Liver (tissue), 9 donors: ENCODE results near the gene FOLR1. TPM values are rescaled to one million over a fixed set of nuclear protein-coding genes. Genes with fewer than 3 reads are reported as not detected.

ENCODE experiments used
- DNase-seq: peaks from one replicate; pipeline ENCODE4 v3.0.0-alpha.2; 2017; ENCODE audit warnings: low spot score
- H3K27ac ChIP-seq, 2 donors: one replicate each; pipeline ENCODE4 v1.7.0; 2013; ENCODE audit warnings: inconsistent platforms in 2 of 2, low read length in 2 of 2, control low read depth in 1 of 2, low read depth in 1 of 2, mild to moderate bottlenecking in 1 of 2
- H3K27me3 ChIP-seq, 4 donors: one replicate each; pipeline versions ENCODE4 v1.6.1 to v1.7.0; 2013; ENCODE audit warnings: low read length in 3 of 4, inconsistent platforms in 1 of 4, mild to moderate bottlenecking in 1 of 4, moderate library complexity in 1 of 4; ENCODE audit not compliant: control insufficient read depth in 4 of 4, insufficient read depth in 4 of 4
- H3K36me3 ChIP-seq, 4 donors: one replicate each; pipeline versions ENCODE4 v1.6.1 to v1.7.0; 2013; ENCODE audit warnings: low read length in 3 of 4, mild to moderate bottlenecking in 3 of 4, low read depth in 1 of 4, moderate library complexity in 1 of 4; ENCODE audit not compliant: control insufficient read depth in 4 of 4, insufficient read depth in 3 of 4
- H3K4me1 ChIP-seq, 4 donors: one replicate each; pipeline versions ENCODE4 v1.6.1 to v1.7.0; 2013; ENCODE audit warnings: low read length in 3 of 4, mild to moderate bottlenecking in 3 of 4, moderate library complexity in 1 of 4; ENCODE audit not compliant: control insufficient read depth in 4 of 4, insufficient read depth in 4 of 4
- H3K4me3 ChIP-seq, 3 donors: one replicate each; pipeline versions ENCODE4 v1.6.1 to v1.7.0; 2013; ENCODE audit warnings: low read length in 3 of 3, control low read depth in 1 of 3, low read depth in 1 of 3, mild to moderate bottlenecking in 1 of 3
- H3K9ac ChIP-seq, 2 donors: one replicate each; pipeline ENCODE4 v1.7.0; 2013; ENCODE audit warnings: low read length in 2 of 2, mild to moderate bottlenecking in 2 of 2, moderate library complexity in 2 of 2, control low read depth in 1 of 2, low read depth in 1 of 2
- H3K9me3 ChIP-seq, 4 donors: one replicate each; pipeline versions ENCODE4 v1.6.1 to v1.7.0; 2013; ENCODE audit warnings: low read length in 3 of 4; ENCODE audit not compliant: control insufficient read depth in 4 of 4
- FOXA1 ChIP-seq: IDR thresholded peaks from 2 replicates; pipeline ENCODE4 v1.6.1; 2016; ENCODE audit warnings: antibody characterized with exemption
- FOXA2 ChIP-seq: IDR thresholded peaks from 2 replicates; pipeline ENCODE4 v1.6.1; 2016; ENCODE audit warnings: antibody characterized with exemption
- GABPA ChIP-seq, 2 donors: IDR thresholded peaks in 1 of 2; conservative IDR thresholded peaks in 1 of 2; 2 replicates each; pipeline ENCODE4 v1.6.1; 2016; ENCODE audit warnings: antibody characterized with exemption in 2 of 2, mild to moderate bottlenecking in 1 of 2, moderate library complexity in 1 of 2
- JUND ChIP-seq, 2 donors: IDR thresholded peaks; 2 replicates each; pipeline ENCODE4 v1.6.1; 2016; ENCODE audit warnings: antibody characterized with exemption in 2 of 2
- NR2F2 ChIP-seq: IDR thresholded peaks from 2 replicates; pipeline ENCODE4 v1.6.1; 2016; ENCODE audit warnings: antibody characterized with exemption
- RAD21 ChIP-seq, 2 donors: IDR thresholded peaks; 2 replicates each; pipeline ENCODE4 v1.6.1; 2016; ENCODE audit warnings: antibody characterized with exemption in 2 of 2, mild to moderate bottlenecking in 2 of 2
- SP1 ChIP-seq: IDR thresholded peaks from 2 replicates; pipeline ENCODE4 v1.6.1; 2018; ENCODE audit warnings: antibody characterized with exemption, mild to moderate bottlenecking
- TAF1 ChIP-seq: conservative IDR thresholded peaks from 2 replicates; pipeline ENCODE4 v1.6.1; 2016; ENCODE audit warnings: antibody characterized with exemption, mild to moderate bottlenecking
- YY1 ChIP-seq: IDR thresholded peaks from 2 replicates; pipeline ENCODE4 v1.6.1; 2016; ENCODE audit warnings: antibody characterized with exemption, mild to moderate bottlenecking
- WGBS: extraction: QIAGEN DNeasy Blood & Tissue Kit; methylation state at CpG from one replicate; pipeline ENCODE4 v1.1.7; 2013; 5-methylcytosine and 5-hydroxymethylcytosine counted together
- polyA plus RNA-seq, 2 donors: library from polyadenylated mRNA; stranded (reverse) in 1 of 2; unstranded in 1 of 2; fragments of 200-250 nt in 1 of 2; fragments of >200 nt in 1 of 2; fragmentation: Nextera tagmentation in 1 of 2; extraction: Ambion mirVana in 1 of 2; gene quantifications; one replicate each; pipeline versions ENCODE4 v1.2.1 to v1.2.3, GENCODE V29; 2013 to 2015
- total RNA-seq, 2 donors: library from RNA; depleted of rRNA; stranded (reverse); fragments of >200 nt; gene quantifications; one replicate each; pipeline ENCODE4 v1.2.3, GENCODE V29; 2014
- TF ChIP-seq, protein P1 (sequence below): IDR thresholded peaks from 2 replicates; pipeline ENCODE4 v1.6.1; 2016; ENCODE audit warnings: antibody characterized with exemption
- TF ChIP-seq, protein P2 (sequence below): fragments of 150-350 bp; IDR thresholded peaks from 2 replicates; pipeline ENCODE4 v1.5.1; 2017; ENCODE audit warnings: improper control_type of control experiment, low read depth, low read length; ENCODE audit not compliant: missing input control
- TF ChIP-seq, protein P3 (sequence below): IDR thresholded peaks from 2 replicates; pipeline ENCODE4 v1.6.1; 2016; ENCODE audit warnings: antibody characterized with exemption
- TF ChIP-seq, protein P4 (sequence below): IDR thresholded peaks from 2 replicates; pipeline ENCODE4 v1.6.1; 2016; ENCODE audit warnings: antibody characterized with exemption
- donor health status: healthy.
- donor health status: healthy.
- donor health status: healthy.
- donor health status: healthy.
- donor health status: healthy.

The FOLR1 gene
- total and polyA plus RNA-seq, 4 donors = 0.06 to 0.21 (median 0.09) TPM; not detected in 1

DNA sequence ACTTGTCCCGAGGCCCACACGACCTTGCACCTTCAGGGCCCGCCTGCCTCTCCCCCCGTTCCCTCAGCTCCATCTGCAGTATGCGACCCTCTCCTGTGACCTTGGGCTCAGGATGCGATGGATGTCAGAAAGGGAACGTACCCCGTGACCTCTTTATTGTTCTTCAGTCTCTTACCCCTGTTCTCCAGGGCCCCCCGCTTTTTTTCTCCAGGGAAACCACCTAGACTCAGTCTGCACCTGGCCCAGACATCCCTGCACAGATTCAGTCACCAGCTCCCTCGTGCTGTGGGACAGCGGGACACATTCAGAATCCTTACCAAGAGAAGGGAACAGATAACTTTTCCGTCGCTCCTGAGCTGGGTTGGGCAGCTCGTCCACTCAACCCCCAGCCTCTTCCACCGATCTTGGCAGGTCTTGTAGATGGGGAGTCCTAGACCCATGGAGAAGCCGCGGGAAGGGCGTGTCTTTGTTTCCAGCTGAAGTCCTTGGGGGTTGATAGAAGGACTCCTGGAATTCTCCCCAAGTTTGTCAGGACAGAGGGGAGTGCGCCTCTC lies 53.4 kb downstream of the FOLR1 start:
- peaks cover 1 to 6% (median 3%) of the 10 kb centered on the region in 4 donors for H3K4me1 ChIP-seq
- DNase-seq = no peak
- H3K9me3 ChIP-seq = no peaks in the 10 kb centered on the region
- no peak overlapping the region for H3K4me3 ChIP-seq
- H3K27ac ChIP-seq = no peak overlapping the region
- peaks cover 0 to 22% (median 11%) of the 10 kb centered on the region in 4 donors for H3K27me3 ChIP-seq
- 11% methylated on average over 19 of the region's 19 CpGs for WGBS
- TF ChIP-seq RAD21 (IDR thresholded peaks at IDR 0.05) (no peak), TAF1 (no peak), NR2F2 (no peak), GABPA (IDR thresholded peaks at IDR 0.05 in 1 of 2, conservative IDR thresholded peaks at IDR 0.05 in 1 of 2) (no peak), JUND (IDR thresholded peaks at IDR 0.05) (no peak), FOXA1 (no peak), SP1 (no peak), FOXA2 (no peak), YY1 (no peak)
- TF ChIP-seq, protein P1, sequence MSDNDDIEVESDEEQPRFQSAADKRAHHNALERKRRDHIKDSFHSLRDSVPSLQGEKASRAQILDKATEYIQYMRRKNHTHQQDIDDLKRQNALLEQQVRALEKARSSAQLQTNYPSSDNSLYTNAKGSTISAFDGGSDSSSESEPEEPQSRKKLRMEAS = no peak
- TF ChIP-seq, protein P2, sequence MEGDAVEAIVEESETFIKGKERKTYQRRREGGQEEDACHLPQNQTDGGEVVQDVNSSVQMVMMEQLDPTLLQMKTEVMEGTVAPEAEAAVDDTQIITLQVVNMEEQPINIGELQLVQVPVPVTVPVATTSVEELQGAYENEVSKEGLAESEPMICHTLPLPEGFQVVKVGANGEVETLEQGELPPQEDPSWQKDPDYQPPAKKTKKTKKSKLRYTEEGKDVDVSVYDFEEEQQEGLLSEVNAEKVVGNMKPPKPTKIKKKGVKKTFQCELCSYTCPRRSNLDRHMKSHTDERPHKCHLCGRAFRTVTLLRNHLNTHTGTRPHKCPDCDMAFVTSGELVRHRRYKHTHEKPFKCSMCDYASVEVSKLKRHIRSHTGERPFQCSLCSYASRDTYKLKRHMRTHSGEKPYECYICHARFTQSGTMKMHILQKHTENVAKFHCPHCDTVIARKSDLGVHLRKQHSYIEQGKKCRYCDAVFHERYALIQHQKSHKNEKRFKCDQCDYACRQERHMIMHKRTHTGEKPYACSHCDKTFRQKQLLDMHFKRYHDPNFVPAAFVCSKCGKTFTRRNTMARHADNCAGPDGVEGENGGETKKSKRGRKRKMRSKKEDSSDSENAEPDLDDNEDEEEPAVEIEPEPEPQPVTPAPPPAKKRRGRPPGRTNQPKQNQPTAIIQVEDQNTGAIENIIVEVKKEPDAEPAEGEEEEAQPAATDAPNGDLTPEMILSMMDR = no peak
- TF ChIP-seq, protein P3, sequence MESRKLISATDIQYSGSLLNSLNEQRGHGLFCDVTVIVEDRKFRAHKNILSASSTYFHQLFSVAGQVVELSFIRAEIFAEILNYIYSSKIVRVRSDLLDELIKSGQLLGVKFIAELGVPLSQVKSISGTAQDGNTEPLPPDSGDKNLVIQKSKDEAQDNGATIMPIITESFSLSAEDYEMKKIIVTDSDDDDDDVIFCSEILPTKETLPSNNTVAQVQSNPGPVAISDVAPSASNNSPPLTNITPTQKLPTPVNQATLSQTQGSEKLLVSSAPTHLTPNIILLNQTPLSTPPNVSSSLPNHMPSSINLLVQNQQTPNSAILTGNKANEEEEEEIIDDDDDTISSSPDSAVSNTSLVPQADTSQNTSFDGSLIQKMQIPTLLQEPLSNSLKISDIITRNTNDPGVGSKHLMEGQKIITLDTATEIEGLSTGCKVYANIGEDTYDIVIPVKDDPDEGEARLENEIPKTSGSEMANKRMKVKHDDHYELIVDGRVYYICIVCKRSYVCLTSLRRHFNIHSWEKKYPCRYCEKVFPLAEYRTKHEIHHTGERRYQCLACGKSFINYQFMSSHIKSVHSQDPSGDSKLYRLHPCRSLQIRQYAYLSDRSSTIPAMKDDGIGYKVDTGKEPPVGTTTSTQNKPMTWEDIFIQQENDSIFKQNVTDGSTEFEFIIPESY = no peak
- TF ChIP-seq, protein P4, sequence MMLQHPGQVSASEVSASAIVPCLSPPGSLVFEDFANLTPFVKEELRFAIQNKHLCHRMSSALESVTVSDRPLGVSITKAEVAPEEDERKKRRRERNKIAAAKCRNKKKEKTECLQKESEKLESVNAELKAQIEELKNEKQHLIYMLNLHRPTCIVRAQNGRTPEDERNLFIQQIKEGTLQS = no peak
- H3K36me3 ChIP-seq = no peaks in the 10 kb centered on the region
- no peak overlapping the region for H3K9ac ChIP-seq

Other genes starting within 250 kb of the FOLR1 start
- 1 to 10 TPM; 2.4 to 5.9 TPM for gene IL18BP, start 193.2 kb upstream of the FOLR1 start, total RNA-seq
- 1 to 10 TPM; 2.6 to 6.3 TPM for gene IL18BP, start 193.2 kb upstream of the FOLR1 start, polyA plus RNA-seq
- 10 to 100 TPM; 55.1 to 93.2 TPM for gene NUMA1, start 111.6 kb upstream of the FOLR1 start, total RNA-seq
- gene NUMA1, start 111.6 kb upstream of the FOLR1 start, polyA plus RNA-seq = 10 to 100 TPM; 19.5 to 29.2 TPM
- 1 to 10 TPM; 1.9 to 3.4 TPM for gene LRRC51, start 111.3 kb upstream of the FOLR1 start, total RNA-seq
- 1 to 10 TPM; 2.9 to 3.7 TPM for gene LRRC51, start 111.3 kb upstream of the FOLR1 start, polyA plus RNA-seq
- 10 to 100 TPM; 30.5 to 47.2 TPM for gene LAMTOR1, start 88.8 kb upstream of the FOLR1 start, total RNA-seq
- 10 to 100 TPM; 70.1 to 74.0 TPM for gene LAMTOR1, start 88.8 kb upstream of the FOLR1 start, polyA plus RNA-seq
- under 1 TPM in 1 of 2 donors, not detected in 1; 0.33 TPM for gene TOMT, start 86.2 kb upstream of the FOLR1 start, total RNA-seq
- gene TOMT, start 86.2 kb upstream of the FOLR1 start, polyA plus RNA-seq = not detected
- gene ANAPC15, start 79.4 kb upstream of the FOLR1 start, total RNA-seq = 10 to 100 TPM in 1 of 2 donors, 1 to 10 TPM in 1; 8.4 to 10.4 TPM
- gene ANAPC15, start 79.4 kb upstream of the FOLR1 start, polyA plus RNA-seq = 10 to 100 TPM; 19.6 to 22.4 TPM
- gene FOLR3, start 56.4 kb upstream of the FOLR1 start, total RNA-seq = 1 to 10 TPM in 1 of 2 donors, not detected in 1; 2.1 TPM
- gene FOLR3, start 56.4 kb upstream of the FOLR1 start, polyA plus RNA-seq = under 1 TPM; 0.31 to 0.86 TPM
- gene FOLR2, start 24.7 kb downstream of the FOLR1 start, total RNA-seq = 10 to 100 TPM in 1 of 2 donors, 1 to 10 TPM in 1; 9.9 to 23.6 TPM
- 10 to 100 TPM in 1 of 2 donors, 1 to 10 TPM in 1; 9.4 to 31.5 TPM for gene FOLR2, start 24.7 kb downstream of the FOLR1 start, polyA plus RNA-seq
- 10 to 100 TPM; 18.4 to 29.0 TPM for gene INPPL1, start 32.6 kb downstream of the FOLR1 start, total RNA-seq
- 10 to 100 TPM in 1 of 2 donors, 1 to 10 TPM in 1; 7.2 to 15.8 TPM for gene INPPL1, start 32.6 kb downstream of the FOLR1 start, polyA plus RNA-seq
- not detected for gene PHOX2A, start 52.0 kb downstream of the FOLR1 start, total RNA-seq
- not detected for gene PHOX2A, start 52.0 kb downstream of the FOLR1 start, polyA plus RNA-seq
- 10 to 100 TPM; 19.5 to 26.4 TPM for gene CLPB, start 242.4 kb downstream of the FOLR1 start, total RNA-seq
- 10 to 100 TPM; 15.2 to 18.8 TPM for gene CLPB, start 242.4 kb downstream of the FOLR1 start, polyA plus RNA-seq